MM.1S (cell line): ENCODE results near the gene STAB1.

Experiments used
- DNase-seq: peaks from one replicate; pipeline ENCODE4 v3.0.0-alpha.2; 2015
- H2AFZ ChIP-seq: fragments of 300-600 bp; sonication (generic); 2 replicates; pipeline ENCODE4 v1.6.0; 2016; ENCODE audit warnings: antibody characterized with exemption, low read length
- H3F3A ChIP-seq: fragments of 300-600 bp; sonication (generic); 2 replicates; pipeline ENCODE4 v1.6.1; 2016; ENCODE audit warnings: mild to moderate bottlenecking, antibody characterized with exemption, low read length, moderate library complexity, mixed read lengths; ENCODE audit not compliant: insufficient read depth
- H3K27ac ChIP-seq: fragments of 300-600 bp; sonication (generic); 2 replicates; pipeline ENCODE4 v1.5.1; 2016; ENCODE audit warnings: mild to moderate bottlenecking, low read length
- H3K27me3 ChIP-seq: fragments of 300-600 bp; sonication (generic); replicated peaks from 2 replicates; pipeline ENCODE4 v1.6.0; 2016; ENCODE audit warnings: low read length; ENCODE audit not compliant: insufficient read depth
- H3K36me3 ChIP-seq: fragments of 300-600 bp; sonication (generic); replicated peaks from 2 replicates; pipeline ENCODE4 v1.6.1; 2016; ENCODE audit warnings: mild to moderate bottlenecking, low read length, mixed read lengths; ENCODE audit not compliant: insufficient read depth
- H3K4me1 ChIP-seq: fragments of 300-600 bp; sonication (generic); 2 replicates; pipeline ENCODE4 v1.6.1; 2016; ENCODE audit warnings: low read length, mixed read lengths
- H3K4me2 ChIP-seq: fragments of 300-600 bp; sonication (generic); 2 replicates; pipeline ENCODE4 v1.6.0; 2016; ENCODE audit warnings: low read depth, low read length
- H3K4me3 ChIP-seq: fragments of 300-600 bp; sonication (generic); 2 replicates; pipeline ENCODE4 v1.5.1; 2016; ENCODE audit warnings: low read length, mixed read lengths
- H3K79me2 ChIP-seq: fragments of 300-600 bp; sonication (generic); 2 replicates; pipeline ENCODE4 v1.6.1; 2016; ENCODE audit warnings: mixed run types, low read length, mixed read lengths
- H3K9ac ChIP-seq: fragments of 300-600 bp; sonication (generic); 2 replicates; pipeline ENCODE4 v1.6.1; 2016; ENCODE audit warnings: low read length, mixed read lengths
- H3K9me2 ChIP-seq: fragments of 300-600 bp; sonication (generic); replicated peaks from 2 replicates; pipeline ENCODE4 v1.6.1; 2016; ENCODE audit warnings: mild to moderate bottlenecking, low read length, mixed read lengths; ENCODE audit not compliant: insufficient read depth
- H3K9me3 ChIP-seq: fragments of 300-600 bp; sonication (generic); replicated peaks from 2 replicates; pipeline ENCODE4 v1.6.1; 2016; ENCODE audit warnings: mild to moderate bottlenecking, low read length, mixed read lengths; ENCODE audit not compliant: insufficient read depth
- H4K20me1 ChIP-seq: fragments of 300-600 bp; sonication (generic); 2 replicates; pipeline ENCODE4 v1.6.1; 2016; ENCODE audit warnings: mild to moderate bottlenecking, low read length, moderate library complexity, mixed read lengths; ENCODE audit not compliant: insufficient read depth
- EZH2 ChIP-seq: fragments of 300-600 bp; sonication (generic); optimal IDR thresholded peaks from 2 replicates; pipeline ENCODE3; 2017; ENCODE audit warnings: low read depth, mild to moderate bottlenecking, antibody characterized with exemption, low read length, mixed read lengths
- EZH2phosphoT487 ChIP-seq: fragments of 300-600 bp; sonication (generic); IDR thresholded peaks from 2 replicates; pipeline ENCODE4 v1.6.1; 2018; ENCODE audit warnings: antibody characterized with exemption, low read length
- TF ChIP-seq, protein P1 (sequence below): fragments of 300-600 bp; sonication (generic); IDR thresholded peaks from 2 replicates; pipeline ENCODE4 v1.5.1; 2016; ENCODE audit warnings: antibody characterized with exemption, low read length, mixed read lengths

STAB1 gene

GRCh38 chr3:52518723-52519444, 23.7 kb downstream of the STAB1 start:
- Histone ChIP-seq H3K4me3 (no peak overlapping the region), H3K79me2 (no peaks in the 10 kb centered on the region), H2AFZ (no peak overlapping the region), H3K9me2 (no peaks in the 10 kb centered on the region), H3K9ac (no peak overlapping the region), H4K20me1 (no peaks in the 10 kb centered on the region), H3K27ac (no peak overlapping the region), H3K36me3 (no peaks in the 10 kb centered on the region), H3K27me3 (peaks cover 24% of the 10 kb centered on the region), H3K4me1 (no peaks in the 10 kb centered on the region), H3F3A (no peaks in the 10 kb centered on the region), H3K9me3 (no peaks in the 10 kb centered on the region), H3K4me2 (no peak overlapping the region)
- TF ChIP-seq EZH2phosphoT487 (no peak), EZH2 (no peak)
- TF ChIP-seq, protein P1, sequence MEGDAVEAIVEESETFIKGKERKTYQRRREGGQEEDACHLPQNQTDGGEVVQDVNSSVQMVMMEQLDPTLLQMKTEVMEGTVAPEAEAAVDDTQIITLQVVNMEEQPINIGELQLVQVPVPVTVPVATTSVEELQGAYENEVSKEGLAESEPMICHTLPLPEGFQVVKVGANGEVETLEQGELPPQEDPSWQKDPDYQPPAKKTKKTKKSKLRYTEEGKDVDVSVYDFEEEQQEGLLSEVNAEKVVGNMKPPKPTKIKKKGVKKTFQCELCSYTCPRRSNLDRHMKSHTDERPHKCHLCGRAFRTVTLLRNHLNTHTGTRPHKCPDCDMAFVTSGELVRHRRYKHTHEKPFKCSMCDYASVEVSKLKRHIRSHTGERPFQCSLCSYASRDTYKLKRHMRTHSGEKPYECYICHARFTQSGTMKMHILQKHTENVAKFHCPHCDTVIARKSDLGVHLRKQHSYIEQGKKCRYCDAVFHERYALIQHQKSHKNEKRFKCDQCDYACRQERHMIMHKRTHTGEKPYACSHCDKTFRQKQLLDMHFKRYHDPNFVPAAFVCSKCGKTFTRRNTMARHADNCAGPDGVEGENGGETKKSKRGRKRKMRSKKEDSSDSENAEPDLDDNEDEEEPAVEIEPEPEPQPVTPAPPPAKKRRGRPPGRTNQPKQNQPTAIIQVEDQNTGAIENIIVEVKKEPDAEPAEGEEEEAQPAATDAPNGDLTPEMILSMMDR = no peak
- no peak for DNase-seq

- Histone ChIP-seq H3K27me3 (peaks cover 16% of the 10 kb centered on the region), H3F3A (no peaks in the 10 kb centered on the region), H3K9me3 (no peaks in the 10 kb centered on the region), H2AFZ (no peak overlapping the region), H3K4me2 (no peak overlapping the region), H4K20me1 (no peaks in the 10 kb centered on the region), H3K79me2 (no peaks in the 10 kb centered on the region), H3K9ac (no peak overlapping the region), H3K27ac (no peak overlapping the region), H3K4me3 (no peak overlapping the region), H3K4me1 (no peaks in the 10 kb centered on the region), H3K9me2 (no peaks in the 10 kb centered on the region), H3K36me3 (no peaks in the 10 kb centered on the region)
- DNase-seq = no peak
- TF ChIP-seq EZH2 = no peak
- TF ChIP-seq, protein P1 = no peak
- TF ChIP-seq EZH2phosphoT487 = no peak
Observed at GRCh38 chr3:52519445-52520140, 24.5 kb downstream of the STAB1 start.

DNA sequence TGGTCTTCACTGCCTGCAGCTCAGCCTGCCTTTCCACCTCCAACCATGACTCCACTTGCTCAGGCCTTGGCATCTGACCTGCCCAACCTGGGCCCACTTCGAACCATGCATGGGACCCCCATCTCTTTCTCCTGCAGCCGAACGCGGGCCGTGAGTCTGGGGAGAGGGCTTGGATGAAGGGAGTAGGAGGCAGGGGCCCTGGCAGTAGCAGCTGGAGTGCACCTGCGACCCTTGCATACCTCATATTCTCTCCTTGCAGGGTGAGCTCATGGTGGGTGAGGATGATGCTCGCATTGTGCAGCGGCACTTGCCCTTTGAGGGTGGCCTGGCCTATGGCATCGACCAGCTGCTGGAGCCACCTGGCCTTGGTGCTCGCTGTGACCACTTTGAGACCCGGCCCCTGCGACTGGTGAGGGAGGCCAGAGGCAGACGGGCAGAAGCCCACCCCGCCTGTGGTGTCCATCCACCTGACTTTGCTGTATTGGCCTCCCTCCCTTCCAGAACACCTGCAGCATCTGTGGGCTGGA, 25.1 kb downstream of the STAB1 start:
- no peaks in the 10 kb centered on the region for H3K79me2 ChIP-seq
- H3K4me1 ChIP-seq = no peaks in the 10 kb centered on the region
- no peak for DNase-seq
- H3K4me3 ChIP-seq = no peak overlapping the region
- H3K27ac ChIP-seq = no peak overlapping the region
- H3K36me3 ChIP-seq = no peaks in the 10 kb centered on the region
- no peaks in the 10 kb centered on the region for H3K9me2 ChIP-seq
- H3K4me2 ChIP-seq = no peak overlapping the region
- H3K9me3 ChIP-seq = no peaks in the 10 kb centered on the region
- H2AFZ ChIP-seq = no peak overlapping the region
- H3F3A ChIP-seq = no peaks in the 10 kb centered on the region
- TF ChIP-seq, protein P1 = no peak
- TF ChIP-seq EZH2phosphoT487 (no peak), EZH2 (no peak)
- H4K20me1 ChIP-seq = no peaks in the 10 kb centered on the region
- no peak overlapping the region for H3K9ac ChIP-seq
- H3K27me3 ChIP-seq = peaks cover 10% of the 10 kb centered on the region
